ENCODE data around the gene LARP4.

DNA sequence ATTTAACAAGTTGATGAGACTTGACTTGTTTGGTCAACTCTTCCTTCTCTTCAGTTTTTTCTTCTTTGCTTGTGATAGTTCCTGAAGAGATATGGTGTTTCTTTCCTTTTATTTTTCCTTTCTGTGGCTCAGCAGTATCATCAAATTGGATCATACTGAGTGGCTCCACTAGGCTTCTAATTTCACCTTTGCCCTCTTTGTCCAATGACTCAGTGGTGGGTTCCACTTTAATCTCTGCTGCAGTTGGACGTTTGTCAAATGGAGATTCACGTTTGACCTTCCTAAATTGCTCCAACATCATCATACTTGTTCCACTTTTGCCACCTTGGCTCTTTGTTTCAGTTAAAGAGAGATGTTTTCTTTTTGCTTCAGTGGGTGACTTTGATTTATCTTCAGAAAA is 45.8 kb upstream of the LARP4 start:
- TF ChIP-seq, protein P1, sequence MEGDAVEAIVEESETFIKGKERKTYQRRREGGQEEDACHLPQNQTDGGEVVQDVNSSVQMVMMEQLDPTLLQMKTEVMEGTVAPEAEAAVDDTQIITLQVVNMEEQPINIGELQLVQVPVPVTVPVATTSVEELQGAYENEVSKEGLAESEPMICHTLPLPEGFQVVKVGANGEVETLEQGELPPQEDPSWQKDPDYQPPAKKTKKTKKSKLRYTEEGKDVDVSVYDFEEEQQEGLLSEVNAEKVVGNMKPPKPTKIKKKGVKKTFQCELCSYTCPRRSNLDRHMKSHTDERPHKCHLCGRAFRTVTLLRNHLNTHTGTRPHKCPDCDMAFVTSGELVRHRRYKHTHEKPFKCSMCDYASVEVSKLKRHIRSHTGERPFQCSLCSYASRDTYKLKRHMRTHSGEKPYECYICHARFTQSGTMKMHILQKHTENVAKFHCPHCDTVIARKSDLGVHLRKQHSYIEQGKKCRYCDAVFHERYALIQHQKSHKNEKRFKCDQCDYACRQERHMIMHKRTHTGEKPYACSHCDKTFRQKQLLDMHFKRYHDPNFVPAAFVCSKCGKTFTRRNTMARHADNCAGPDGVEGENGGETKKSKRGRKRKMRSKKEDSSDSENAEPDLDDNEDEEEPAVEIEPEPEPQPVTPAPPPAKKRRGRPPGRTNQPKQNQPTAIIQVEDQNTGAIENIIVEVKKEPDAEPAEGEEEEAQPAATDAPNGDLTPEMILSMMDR (IDR thresholded peaks at IDR 0.05): no peak
- TF ChIP-seq POLR2A (IDR thresholded peaks at IDR 0.05): no peak
